Left ventricle myocardium inferior (tissue), 1 donor: ENCODE data around the gene EVC. TPM values are rescaled to one million over a fixed set of nuclear protein-coding genes. Genes with fewer than 3 reads are reported as not detected.

Experiments
- DNase-seq: peaks from one replicate; pipeline ENCODE4 v3.0.0-alpha.2; 2020
- H3K27ac ChIP-seq: fragments of 200-600 bp; replicated peaks from 2 replicates; pipeline ENCODE4 v1.8.0; 2021
- H3K27me3 ChIP-seq: fragments of 200-600 bp; 2 replicates; pipeline ENCODE4 v1.8.0; 2021; ENCODE audit warnings: low read depth
- H3K36me3 ChIP-seq: fragments of 200-600 bp; 2 replicates; pipeline ENCODE4 v1.8.0; 2021
- H3K4me1 ChIP-seq: fragments of 200-600 bp; 2 replicates; pipeline ENCODE4 v1.8.0; 2021
- H3K4me3 ChIP-seq: fragments of 200-600 bp; 2 replicates; pipeline ENCODE4 v1.8.0; 2021; ENCODE audit warnings: mild to moderate bottlenecking, moderate library complexity
- H3K9me3 ChIP-seq: fragments of 200-600 bp; replicated peaks from 2 replicates; pipeline ENCODE4 v1.8.0; 2021
- intact Hi-C: fragments of 100-400 bp; cut with micrococcal nuclease; formaldehyde crosslinking; loops from one replicate; pipeline ENCODE4 v1.11.0; 2022
- total RNA-seq: library from RNA; stranded (reverse); fragmentation: NEBNext Ultra II Directional; extraction: Animal tissue kit (Norgen Biotek cat#: 25700); gene quantifications from one replicate; pipeline ENCODE4 v1.2.1, GENCODE V29; 2021
- TF ChIP-seq, protein P1 (sequence below): fragments of 200-600 bp; IDR thresholded peaks from 2 replicates; pipeline ENCODE4 v1.8.0; 2021; ENCODE audit warnings: antibody characterized with exemption, mild to moderate bottlenecking, borderline replicate concordance
- donor health status: DM: no; HTN: yes; CAD: no; lungs with severe emphysema.

Gene EVC
- total RNA-seq, 1 donor from 2014 or later: 5.1 TPM

DNA sequence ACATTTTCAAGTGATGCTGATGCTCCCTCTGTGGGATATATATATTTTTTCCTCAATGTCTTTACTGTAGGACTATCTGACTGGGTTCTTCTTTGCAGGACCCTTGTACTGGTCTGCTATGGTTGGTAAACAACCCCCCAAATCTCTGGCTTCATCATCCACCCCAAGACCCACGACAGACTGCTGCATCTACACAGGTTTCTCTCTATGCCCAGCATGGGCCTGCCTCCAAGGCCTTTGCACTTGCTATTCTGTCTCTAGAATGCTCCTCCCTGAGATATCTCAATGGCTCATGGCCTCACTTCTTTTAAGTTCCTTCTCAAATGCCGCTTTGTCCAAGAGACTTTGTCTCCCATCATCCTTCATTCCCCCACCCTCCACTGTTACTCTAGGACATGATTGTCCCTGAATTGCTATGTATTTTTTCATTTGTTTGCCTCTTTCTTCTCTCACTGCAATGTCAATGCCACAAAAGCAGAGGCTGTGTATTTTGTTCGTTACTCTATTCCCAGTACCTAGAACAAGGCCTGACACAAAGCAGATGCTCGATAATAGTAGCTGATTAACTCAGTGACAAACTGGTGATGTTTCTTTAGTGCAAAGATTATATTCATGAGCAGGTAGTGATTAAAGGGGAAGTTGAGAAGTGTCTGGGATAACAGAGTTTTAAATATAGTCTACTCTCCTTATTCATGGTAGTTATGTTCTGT lies 6.6 kb downstream of the EVC start:
- no peaks in the 10 kb centered on the region for H3K4me1 ChIP-seq
- TF ChIP-seq, protein P1, sequence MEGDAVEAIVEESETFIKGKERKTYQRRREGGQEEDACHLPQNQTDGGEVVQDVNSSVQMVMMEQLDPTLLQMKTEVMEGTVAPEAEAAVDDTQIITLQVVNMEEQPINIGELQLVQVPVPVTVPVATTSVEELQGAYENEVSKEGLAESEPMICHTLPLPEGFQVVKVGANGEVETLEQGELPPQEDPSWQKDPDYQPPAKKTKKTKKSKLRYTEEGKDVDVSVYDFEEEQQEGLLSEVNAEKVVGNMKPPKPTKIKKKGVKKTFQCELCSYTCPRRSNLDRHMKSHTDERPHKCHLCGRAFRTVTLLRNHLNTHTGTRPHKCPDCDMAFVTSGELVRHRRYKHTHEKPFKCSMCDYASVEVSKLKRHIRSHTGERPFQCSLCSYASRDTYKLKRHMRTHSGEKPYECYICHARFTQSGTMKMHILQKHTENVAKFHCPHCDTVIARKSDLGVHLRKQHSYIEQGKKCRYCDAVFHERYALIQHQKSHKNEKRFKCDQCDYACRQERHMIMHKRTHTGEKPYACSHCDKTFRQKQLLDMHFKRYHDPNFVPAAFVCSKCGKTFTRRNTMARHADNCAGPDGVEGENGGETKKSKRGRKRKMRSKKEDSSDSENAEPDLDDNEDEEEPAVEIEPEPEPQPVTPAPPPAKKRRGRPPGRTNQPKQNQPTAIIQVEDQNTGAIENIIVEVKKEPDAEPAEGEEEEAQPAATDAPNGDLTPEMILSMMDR: no peak
- peaks cover 21% of the 10 kb centered on the region for H3K36me3 ChIP-seq
- H3K4me3 ChIP-seq: no peak overlapping the region
- no peak overlapping the region for H3K27ac ChIP-seq
- no peak for DNase-seq
- intact Hi-C loops: no loop called here
- H3K27me3 ChIP-seq: no peaks in the 10 kb centered on the region
- peaks cover 16% of the 10 kb centered on the region for H3K9me3 ChIP-seq

DNA sequence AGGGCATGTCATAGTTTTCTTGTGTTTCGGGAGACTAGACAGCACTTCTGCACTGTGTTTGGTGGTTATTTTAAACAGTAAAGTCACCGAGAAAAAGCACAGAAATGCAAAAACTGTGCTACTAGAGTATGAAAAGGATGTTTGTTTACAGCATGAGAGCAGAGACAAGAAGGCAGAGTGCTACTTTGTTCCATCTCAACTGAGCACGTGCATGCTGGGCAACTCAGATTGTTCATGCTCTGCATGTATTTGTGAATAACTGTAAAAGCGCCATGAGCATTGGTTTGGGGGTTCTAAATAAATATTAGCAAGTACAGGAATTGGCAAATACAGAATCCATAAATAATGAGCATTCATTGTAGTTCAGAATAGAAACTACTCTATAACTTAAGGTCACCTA lies 7.4 kb downstream of the EVC start:
- Histone ChIP-seq H3K27ac (no peak overlapping the region), H3K27me3 (no peaks in the 10 kb centered on the region), H3K4me3 (no peak overlapping the region), H3K4me1 (no peaks in the 10 kb centered on the region), H3K9me3 (peaks cover 16% of the 10 kb centered on the region), H3K36me3 (peaks cover 21% of the 10 kb centered on the region)
- intact Hi-C loops: no loop called here
- TF ChIP-seq, protein P1: no peak
- DNase-seq: no peak

DNA sequence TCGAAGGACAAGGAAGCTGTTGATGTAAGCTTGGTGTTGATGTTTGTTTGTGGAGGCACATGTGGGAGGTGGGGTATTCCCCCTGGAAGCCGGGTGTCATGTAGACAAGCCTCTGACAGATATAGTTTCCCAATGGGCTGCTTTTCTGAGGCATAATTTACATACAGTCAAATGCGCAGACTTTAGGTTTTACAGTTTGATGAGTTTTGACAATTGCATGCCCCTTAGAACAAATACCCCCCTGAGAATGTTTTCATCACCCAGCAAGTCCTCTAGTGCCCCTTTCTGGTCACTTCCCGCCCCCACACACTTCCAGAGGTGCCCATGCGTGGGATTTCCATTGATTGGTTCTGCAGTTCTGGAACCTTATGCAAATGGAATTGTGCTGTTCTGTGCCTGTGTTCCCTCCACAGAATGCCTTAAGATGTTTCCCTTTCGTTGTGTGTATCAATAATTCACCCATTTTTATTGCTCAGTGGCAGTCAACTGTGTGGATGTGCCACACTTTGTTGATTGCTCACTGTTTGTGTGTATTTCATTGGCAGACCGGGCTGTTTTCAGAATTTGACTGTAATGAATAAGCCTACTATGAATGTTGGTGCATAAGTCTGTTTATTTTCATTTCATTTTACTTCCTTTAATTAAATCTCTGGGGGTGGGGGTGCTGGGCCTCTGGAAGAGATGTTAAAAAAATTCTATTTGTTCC lies 8.5 kb downstream of the EVC start:
- TF ChIP-seq, protein P1: no peak
- no peaks in the 10 kb centered on the region for H3K27me3 ChIP-seq
- no peak overlapping the region for H3K27ac ChIP-seq
- no peak for DNase-seq
- peaks cover 14% of the 10 kb centered on the region for H3K9me3 ChIP-seq
- peaks cover 24% of the 10 kb centered on the region for H3K36me3 ChIP-seq
- H3K4me1 ChIP-seq: no peaks in the 10 kb centered on the region
- intact Hi-C loops: no loop called here
- H3K4me3 ChIP-seq: no peak overlapping the region

DNA sequence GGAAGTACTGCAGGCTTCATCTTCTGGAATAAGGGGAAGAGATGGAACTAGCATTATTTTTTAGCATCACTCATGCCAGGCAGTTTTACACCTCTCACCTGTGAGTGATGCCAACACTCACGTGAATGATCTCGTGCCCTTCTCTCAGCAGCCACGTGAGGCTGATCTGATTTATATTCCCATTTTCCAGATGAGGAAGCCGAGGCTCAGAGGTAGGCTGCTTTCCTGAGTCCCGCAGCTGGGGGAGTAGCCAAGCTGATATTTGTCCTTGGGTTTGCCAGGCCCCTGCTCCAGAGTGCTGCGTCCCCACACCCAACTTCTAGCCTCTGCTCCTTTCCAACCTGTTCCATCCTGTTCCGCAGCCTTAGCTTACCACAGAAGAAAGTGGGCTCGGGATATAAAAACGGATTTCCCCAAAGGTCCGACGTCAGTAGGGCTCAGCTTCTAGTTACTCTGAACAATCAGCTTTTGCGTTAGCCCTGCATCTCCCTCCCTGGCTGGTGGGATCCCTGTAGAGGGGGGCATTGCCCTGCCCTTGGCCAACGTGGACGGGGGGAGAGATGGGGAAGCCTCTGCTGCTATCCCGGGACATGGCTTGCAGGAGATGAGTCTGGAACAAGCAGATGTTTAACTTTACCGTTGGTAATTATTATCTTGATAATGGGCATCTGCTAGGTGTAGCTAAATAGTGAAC lies 9.3 kb downstream of the EVC start:
- Histone ChIP-seq H3K9me3 (peaks cover 6% of the 10 kb centered on the region), H3K36me3 (peaks cover 24% of the 10 kb centered on the region), H3K4me3 (no peak overlapping the region), H3K27ac (no peak overlapping the region), H3K27me3 (no peaks in the 10 kb centered on the region), H3K4me1 (no peaks in the 10 kb centered on the region)
- no peak for DNase-seq
- intact Hi-C loops: no loop called here
- TF ChIP-seq, protein P1: no peak

DNA sequence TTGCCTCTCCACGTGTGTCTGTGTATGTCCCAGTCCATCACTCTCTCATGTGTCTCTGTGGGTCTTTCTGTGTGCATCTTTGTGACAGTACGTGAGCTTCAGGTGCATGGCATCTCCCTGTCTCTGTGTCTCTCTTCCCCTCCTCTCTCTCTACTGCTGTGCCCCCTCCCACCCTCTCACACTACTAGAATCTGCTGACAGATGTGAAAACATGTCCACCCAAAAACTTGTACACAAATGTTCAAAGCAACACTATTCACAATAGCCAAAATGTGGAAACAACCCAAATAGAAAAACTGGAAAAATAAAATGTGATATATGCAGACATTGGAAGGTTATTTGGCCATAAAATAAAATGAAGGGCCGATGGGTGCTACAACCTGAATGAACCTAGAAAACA lies 10.0 kb downstream of the EVC start:
- Histone ChIP-seq H3K9me3 (no peaks in the 10 kb centered on the region), H3K36me3 (peaks cover 21% of the 10 kb centered on the region), H3K4me1 (no peaks in the 10 kb centered on the region), H3K4me3 (no peak overlapping the region), H3K27me3 (no peaks in the 10 kb centered on the region), H3K27ac (no peak overlapping the region)
- no peak for DNase-seq
- TF ChIP-seq, protein P1: no peak
- intact Hi-C loops: no loop called here
